Stimulated activated CD8-positive, alpha-beta memory T cell treated with anti-CD3 and anti-CD28 coated beads, Interleukin-7, amount 100 ng/mL, for 4 hours (primary cell): ENCODE data around the gene AGAP6.
"Not testable (repeated sequence)": the region's sequence is repeated elsewhere in the genome, so short reads cannot be mapped to it uniquely, and the experiment has no call there.

Experiments
- DNase-seq, 2 donors: peaks; one replicate each; pipeline ENCODE4 v3.0.0-alpha.2; 2020; ENCODE audit warnings: low read depth in 2 of 2

Gene AGAP6

GRCh38 chr10:49988376-49988775 lies at the start of gene AGAP6:
Gene AGAP6 (plus strand): TSS chr10:49988406. CDS start chr10:49988716, 310 bp downstream.
- not testable (repeated sequence) for DNase-seq

GRCh38 chr10:49941447-49942338 lies 46.5 kb upstream of the AGAP6 start, which contains the start of the genes PARG and TIMM23B:
Gene PARG (minus strand): TSS chr10:49942027. CDS start chr10:49941725, 302 bp downstream.
Gene TIMM23B (plus strand): TSS chr10:49942053. CDS start chr10:49942195, 142 bp downstream.
- peak; percentile 61 to 73 for DNase-seq

DNA sequence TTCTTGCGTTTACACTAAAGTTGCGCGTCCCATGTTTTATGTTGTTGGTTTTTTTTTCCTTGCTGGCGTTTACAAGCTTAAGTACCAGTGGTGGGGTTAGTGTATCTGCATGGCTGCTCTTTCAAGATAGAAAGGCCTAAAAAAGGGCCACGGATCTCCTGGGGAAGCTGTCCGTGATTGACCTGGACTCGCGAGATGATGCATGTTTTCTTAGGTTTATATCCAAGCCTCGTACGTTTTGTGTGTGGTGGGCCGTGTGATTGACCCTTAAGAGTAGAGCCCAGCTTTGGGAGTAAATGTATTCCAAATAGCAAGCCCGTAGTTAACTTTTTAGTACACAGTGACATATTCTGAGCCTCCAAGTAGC lies 45.9 kb upstream of the AGAP6 start:
- not testable (repeated sequence) for DNase-seq

- DNase-seq = not testable (repeated sequence)
Observed at GRCh38 chr10:49943607-49944006, 44.6 kb upstream of the AGAP6 start.

DNA sequence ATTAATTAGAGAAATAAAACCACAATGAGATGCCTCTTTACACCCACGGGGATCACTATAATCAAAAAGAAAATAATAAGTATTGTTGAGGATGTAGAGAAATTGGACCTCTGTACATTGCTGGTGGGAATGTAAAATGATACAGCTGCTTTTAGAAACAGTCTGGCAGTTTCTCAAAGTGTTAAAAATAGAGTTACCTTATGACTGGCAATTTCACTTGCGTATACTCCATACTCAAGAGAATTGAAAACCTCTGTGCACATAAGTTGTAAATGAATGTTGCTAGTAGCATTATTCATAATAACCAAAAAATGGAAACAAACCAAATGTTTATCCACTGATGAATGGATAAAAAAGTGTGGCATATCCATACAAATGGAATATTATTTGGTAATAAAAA lies 40.1 kb upstream of the AGAP6 start:
- not testable (repeated sequence) for DNase-seq

DNA sequence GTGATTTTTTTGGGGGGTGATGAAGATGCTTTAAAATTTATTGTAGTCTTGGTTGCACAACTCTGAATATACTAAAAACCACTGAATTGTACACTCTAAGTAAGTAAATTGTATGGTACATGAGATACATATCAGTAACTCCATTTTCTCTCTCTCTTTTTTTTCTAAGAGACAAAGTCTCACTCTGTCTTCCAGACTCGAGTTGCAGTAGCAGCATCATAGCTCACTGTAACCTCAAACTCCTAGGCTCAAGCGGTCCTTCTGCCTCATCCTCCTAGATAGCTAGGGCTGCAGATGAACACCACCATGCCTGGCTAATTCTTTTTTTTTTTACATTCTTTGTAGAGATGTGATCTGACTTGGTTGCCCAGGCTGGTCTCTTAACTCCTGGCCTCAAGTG lies 39.5 kb upstream of the AGAP6 start:
- DNase-seq = not testable (repeated sequence)

DNA sequence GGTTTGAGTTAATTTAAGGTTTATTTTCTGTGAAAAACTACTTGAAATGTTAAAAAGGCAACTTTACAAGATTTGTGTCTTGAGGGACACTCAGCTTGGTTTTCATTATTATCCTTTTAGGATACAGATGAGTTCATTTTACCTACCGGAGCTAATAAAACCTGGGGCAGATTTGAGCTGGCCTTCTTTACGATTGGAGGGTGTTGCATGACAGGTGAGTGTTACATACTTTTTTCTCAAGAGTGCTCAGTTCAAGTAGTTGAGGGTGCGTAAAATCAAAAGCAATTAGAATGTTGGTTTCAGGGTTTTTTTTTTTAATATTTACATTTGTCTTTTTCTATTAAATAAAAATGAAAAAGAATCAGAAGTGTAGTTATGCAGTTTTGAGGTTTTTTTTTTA lies 36.2 kb upstream of the AGAP6 start:
- DNase-seq = not testable (repeated sequence)

DNA sequence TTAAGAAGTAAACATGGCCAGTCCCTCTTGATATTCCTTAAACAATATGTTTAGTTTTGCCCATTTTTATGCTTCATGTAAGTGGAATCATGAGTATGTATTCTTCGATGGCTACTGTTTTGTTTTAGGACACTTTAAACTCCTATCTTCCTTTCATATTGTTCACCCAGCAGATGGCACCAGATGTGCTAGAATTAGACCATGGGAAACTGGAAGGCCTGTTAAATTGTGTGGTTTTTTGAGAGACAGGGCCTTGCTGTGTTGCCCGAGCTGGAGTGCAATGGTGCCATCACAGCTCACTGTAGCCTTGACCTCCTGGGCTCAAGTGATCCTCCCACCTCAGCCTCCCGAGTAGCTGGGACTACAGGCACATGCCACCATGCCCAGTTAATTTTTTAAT lies 35.1 kb upstream of the AGAP6 start:
- not testable (repeated sequence) for DNase-seq

- not testable (repeated sequence) for DNase-seq
Observed at GRCh38 chr10:49970331-49970857, 17.8 kb upstream of the AGAP6 start.

DNA sequence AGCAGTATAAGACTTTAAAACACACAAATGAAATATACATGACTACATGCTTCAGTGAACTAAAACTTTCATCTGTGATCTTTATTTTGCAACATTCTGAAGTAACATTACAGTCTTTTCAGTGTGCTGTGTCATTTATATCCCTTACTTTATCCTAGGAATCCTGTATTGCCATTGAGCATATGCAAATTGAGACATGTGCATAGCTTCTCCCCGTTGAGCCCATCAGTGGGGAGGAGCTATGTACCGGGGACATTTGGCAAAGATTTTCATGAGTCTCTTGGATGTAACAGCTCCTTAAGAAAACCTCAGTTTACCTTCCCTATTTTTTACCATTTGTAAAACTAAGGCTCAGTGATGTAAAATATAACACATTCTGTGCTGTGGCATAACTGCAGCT lies 16.7 kb upstream of the AGAP6 start:
- not testable (repeated sequence) for DNase-seq

DNA sequence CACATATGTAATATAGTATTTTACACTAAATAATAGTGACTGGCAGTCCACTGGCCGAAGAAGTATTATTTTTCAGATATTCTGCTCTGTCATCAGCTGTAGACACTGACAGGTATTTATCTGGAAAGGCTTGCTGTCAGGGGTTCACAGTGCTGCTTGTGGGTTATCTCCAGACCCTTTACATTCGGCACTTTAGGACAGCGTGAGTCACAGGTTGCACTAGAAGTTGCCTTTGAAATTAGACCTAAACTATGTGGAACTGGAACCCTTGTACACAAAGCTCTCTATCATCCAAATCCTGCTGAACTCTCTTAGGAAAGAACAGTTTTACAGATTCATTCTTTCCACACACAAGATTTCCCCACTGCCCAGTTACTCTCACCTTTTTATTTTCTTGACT lies 16.1 kb upstream of the AGAP6 start:
- DNase-seq = not testable (repeated sequence)

- not testable (repeated sequence) for DNase-seq
Observed at GRCh38 chr10:49977756-49978155, 10.4 kb upstream of the AGAP6 start.

GRCh38 chr10:49987207-49987606 lies 999 bp upstream of the AGAP6 start:
- not testable (repeated sequence) for DNase-seq

- not testable (repeated sequence) for DNase-seq
Observed at GRCh38 chr10:49995321-49995720, 7.1 kb downstream of the AGAP6 start.

GRCh38 chr10:50014024-50014423 lies 25.8 kb downstream of the AGAP6 start:
- not testable (repeated sequence) for DNase-seq

DNA sequence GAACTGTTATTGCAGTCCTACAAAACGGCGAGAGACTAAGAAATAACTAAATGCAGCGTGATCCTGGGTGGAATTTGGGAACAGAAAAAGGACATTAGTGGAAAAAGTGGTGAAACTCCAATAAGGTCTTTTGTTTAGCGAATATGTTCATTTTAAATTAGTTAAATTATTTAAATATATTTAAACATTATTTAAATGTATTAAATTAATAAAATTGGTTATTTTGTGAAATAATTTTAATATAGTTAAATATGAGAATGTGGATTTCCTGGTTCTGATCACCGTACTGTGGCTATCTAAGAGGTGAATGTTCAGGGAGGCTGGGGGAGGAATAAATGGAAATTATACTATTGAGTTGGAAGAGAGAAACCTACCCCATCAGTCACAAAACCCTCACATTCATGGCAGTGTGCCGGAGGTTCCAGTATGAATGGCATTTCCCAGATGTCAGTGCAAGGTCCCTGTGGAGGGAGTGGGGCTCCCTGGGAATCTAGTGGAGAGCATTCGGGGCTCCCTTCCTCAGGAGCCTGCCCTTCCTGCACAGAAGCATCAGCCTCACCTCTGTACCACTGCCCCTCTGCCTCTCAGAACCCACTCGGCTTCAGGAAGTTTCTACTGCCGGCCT lies 27.5 kb downstream of the AGAP6 start:
- DNase-seq = not testable (repeated sequence)

DNA sequence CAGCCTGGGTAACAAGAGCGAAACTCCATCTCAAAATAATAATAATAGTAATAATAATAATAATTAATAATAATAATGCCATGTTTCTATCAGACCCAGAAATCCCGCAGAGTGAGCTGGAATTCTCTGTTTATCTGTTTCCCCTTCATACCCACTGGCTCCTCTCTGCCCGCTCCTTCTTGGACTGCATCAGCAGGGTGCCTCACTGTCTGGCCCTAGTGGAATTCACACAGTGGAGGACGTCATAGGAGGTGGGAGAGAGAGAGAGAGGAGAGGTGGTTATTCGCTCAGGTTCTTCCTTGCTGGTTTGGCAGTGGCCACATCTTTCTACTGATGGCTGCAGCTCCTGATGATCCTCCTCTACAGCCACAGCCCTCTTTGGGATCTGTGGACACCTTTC lies 28.7 kb downstream of the AGAP6 start:
- DNase-seq = not testable (repeated sequence)

GRCh38 chr10:50017646-50018045 lies 29.4 kb downstream of the AGAP6 start:
- not testable (repeated sequence) for DNase-seq

GRCh38 chr10:50019279-50019678 lies 31.1 kb downstream of the AGAP6 start:
- not testable (repeated sequence) for DNase-seq

DNA sequence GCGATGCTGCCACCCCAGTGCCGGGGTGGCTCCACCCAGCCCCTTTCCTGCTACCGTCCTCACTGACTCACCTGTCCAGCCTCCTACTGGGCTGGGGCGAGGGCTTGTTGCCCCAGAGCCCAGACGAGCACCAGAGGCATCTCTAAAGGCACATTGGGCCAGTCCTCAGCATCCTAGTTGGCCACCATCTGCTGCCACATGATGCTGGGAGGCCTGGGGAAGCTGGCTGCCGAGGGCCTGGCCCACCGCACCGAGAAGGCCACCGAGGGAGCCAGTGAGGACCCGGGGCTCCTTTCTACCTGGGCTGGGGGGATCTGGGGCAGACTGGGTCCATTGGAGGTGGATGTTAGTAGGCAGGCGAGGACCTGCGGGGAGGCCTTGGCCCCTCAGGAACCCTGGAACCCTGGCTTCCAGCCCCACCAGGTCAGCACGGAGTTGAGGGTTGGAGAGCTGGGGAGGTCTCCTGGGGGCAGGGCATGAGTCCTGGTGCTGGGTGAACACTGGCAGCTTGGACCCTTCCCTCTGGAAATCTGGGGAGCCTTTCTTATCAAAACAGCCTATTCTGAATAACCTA lies 32.3 kb downstream of the AGAP6 start:
- not testable (repeated sequence) for DNase-seq

DNA sequence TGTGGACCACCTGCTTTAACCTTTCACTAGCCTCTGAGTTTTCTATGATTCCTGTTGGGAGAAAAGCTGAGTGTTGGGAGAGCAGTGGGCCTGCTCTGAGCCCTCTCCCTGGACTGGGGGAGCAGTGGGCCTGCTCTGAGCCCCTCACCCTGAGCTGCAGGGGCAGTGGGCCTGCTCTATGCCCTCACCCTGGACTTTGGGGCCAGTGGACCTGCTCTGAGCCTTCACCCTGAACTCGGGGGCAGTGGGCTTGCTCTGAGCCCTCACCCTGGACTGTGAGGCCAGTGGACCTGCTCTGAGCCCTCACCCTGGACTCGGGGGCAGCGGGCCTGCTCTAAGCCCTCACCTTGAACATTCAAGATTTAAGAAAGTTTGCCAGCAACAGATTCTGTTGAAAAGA lies 33.4 kb downstream of the AGAP6 start:
- no peak for DNase-seq
